B cell (primary cell): ENCODE results near the gene AATK. TPM values are rescaled to one million over a fixed set of nuclear protein-coding genes. Genes with fewer than 3 reads are reported as not detected.

Experiments used
- ATAC-seq: fragments of 200-7000 bp; cut with Tn5 transposase; one replicate; pipeline ENCODE4 v1.10.0; 2021; ENCODE audit warnings: low read depth, mild to moderate bottlenecking, moderate number of reproducible peaks, moderate library complexity
- CTCF ChIA-PET: fragments of 350-600 bp; sonication (Branson Sonifier 250); formaldehyde crosslinking; loops from one replicate; lab custom pipeline; 2021; ENCODE audit warnings: antibody characterized with exemption, inconsistent platforms; lab: Charles Lee
- POLR2A ChIA-PET: fragments of 350-600 bp; sonication (Branson Sonifier 250); formaldehyde crosslinking; loops from one replicate; lab custom pipeline; 2021; ENCODE audit warnings: antibody characterized with exemption; lab: Charles Lee
- DNase-seq: peaks from one replicate; pipeline ENCODE4 v3.0.0; 2013
- H2AFZ ChIP-seq: 2 replicates; pipeline ENCODE4 v1.6.1; 2012; ENCODE audit warnings: mild to moderate bottlenecking, low read depth, low read length; ENCODE audit not compliant: insufficient read depth, poor library complexity, severe bottlenecking
- H3K27ac ChIP-seq, 2 donors: 1 replicate in 1 of 2; 2 replicates in 1 of 2; pipeline ENCODE4 v1.5.1; 2012 to 2013; ENCODE audit warnings: low read length in 2 of 2, mild to moderate bottlenecking in 2 of 2, moderate library complexity in 1 of 2
- H3K27me3 ChIP-seq, 4 experiments: fragments of 200-600 bp in 1 of 4; sonication (generic) in 1 of 4; replicated peaks in 1 of 4; 1 replicate in 2 of 4; 2 replicates in 2 of 4; pipeline versions ENCODE4 v1.6.1 to v1.7.0; 2013 to 2016; ENCODE audit warnings: low read length in 3 of 4, mild to moderate bottlenecking in 2 of 4, mixed read lengths in 1 of 4, moderate library complexity in 1 of 4; ENCODE audit not compliant: insufficient read depth in 4 of 4, control insufficient read depth in 3 of 4; ENCODE audit errors: control extremely low read depth in 1 of 4
- H3K36me3 ChIP-seq, 2 experiments: replicated peaks in 1 of 2; 1 replicate in 1 of 2; 2 replicates in 1 of 2; pipeline versions ENCODE4 v1.6.1 to v1.7.1; 2013; ENCODE audit warnings: low read length in 1 of 2; ENCODE audit not compliant: insufficient read depth in 2 of 2, control insufficient read depth in 1 of 2; ENCODE audit errors: control extremely low read depth in 1 of 2, extremely low read depth in 1 of 2
- H3K4me1 ChIP-seq, 2 donors: fragments of 200-600 bp in 1 of 2; sonication (generic) in 1 of 2; 1 replicate in 1 of 2; 2 replicates in 1 of 2; pipeline versions ENCODE4 v1.5.1 to v1.6.1; 2013 to 2017; ENCODE audit warnings: low read length in 2 of 2; ENCODE audit not compliant: control insufficient read depth in 2 of 2, insufficient read depth in 2 of 2
- H3K4me2 ChIP-seq: replicated peaks from 2 replicates; pipeline ENCODE3; 2012; ENCODE audit warnings: mild to moderate bottlenecking, low read depth, low read length; ENCODE audit not compliant: poor library complexity, severe bottlenecking
- H3K4me3 ChIP-seq, 5 experiments: fragments of 200-600 bp in 1 of 5; sonication (generic) in 1 of 5; 1 replicate in 3 of 5; 2 replicates in 2 of 5; pipeline versions ENCODE4 v1.5.1 to v1.7.0; 2011 to 2016; ENCODE audit warnings: low read length in 4 of 5, mild to moderate bottlenecking in 4 of 5, low read depth in 2 of 5, control low read depth in 1 of 5, moderate library complexity in 1 of 5; ENCODE audit not compliant: insufficient read depth in 1 of 5; ENCODE audit errors: control extremely low read depth in 1 of 5, extremely low read depth in 1 of 5
- H3K79me2 ChIP-seq: fragments of 200-600 bp; sonication (generic); one replicate; pipeline ENCODE4 v1.6.0; 2016; ENCODE audit warnings: low read length; ENCODE audit not compliant: control insufficient read depth, insufficient read depth
- H3K9ac ChIP-seq: fragments of 200-600 bp; sonication (generic); 2 replicates; pipeline ENCODE4 v1.6.1; 2017; ENCODE audit warnings: mild to moderate bottlenecking, low read length, moderate library complexity
- H3K9me3 ChIP-seq, 3 donors: one replicate each; pipeline versions ENCODE4 v1.6.1 to v1.7.1; 2013; ENCODE audit warnings: low read length in 2 of 3; ENCODE audit not compliant: control insufficient read depth in 2 of 3, insufficient read depth in 1 of 3; ENCODE audit errors: control extremely low read depth in 1 of 3
- H4K20me1 ChIP-seq: 2 replicates; pipeline ENCODE4 v1.6.0; 2012; ENCODE audit warnings: mild to moderate bottlenecking, low read length; ENCODE audit not compliant: insufficient read depth, control insufficient read depth, poor library complexity, severe bottlenecking
- H3K27ac Mint-ChIP-seq: one replicate; pipeline ENCODE4 v1.8.0; 2021; ENCODE audit warnings: mixed read lengths
- H3K27me3 Mint-ChIP-seq: one replicate; pipeline ENCODE4 v1.8.0; 2021; ENCODE audit warnings: mixed read lengths
- H3K4me1 Mint-ChIP-seq: one replicate; pipeline ENCODE4 v1.8.0; 2021; ENCODE audit warnings: mixed read lengths
- H3K4me3 Mint-ChIP-seq: one replicate; pipeline ENCODE4 v1.8.0; 2021; ENCODE audit warnings: mixed read lengths
- H3K9me3 Mint-ChIP-seq: one replicate; pipeline ENCODE4 v1.8.0; 2022; ENCODE audit warnings: mixed read lengths; ENCODE audit not compliant: insufficient read depth
- EZH2 ChIP-seq: IDR thresholded peaks from 2 replicates; pipeline ENCODE4 v1.6.1; 2012; ENCODE audit warnings: borderline replicate concordance, low read depth, mild to moderate bottlenecking, moderate library complexity, low read length; ENCODE audit not compliant: insufficient read depth, poor library complexity, severe bottlenecking
- WGBS: methylation state at CpG from one replicate; pipeline ENCODE4 v1.1.5; 2013; ENCODE audit warnings: missing lambda C conversion rate; ENCODE audit not compliant: insufficient coverage; 5-methylcytosine and 5-hydroxymethylcytosine counted together
- intact Hi-C: fragments of 100-400 bp; cut with micrococcal nuclease; formaldehyde crosslinking; loops from one replicate; pipeline ENCODE4 v1.10.0; 2022
- polyA plus RNA-seq: library from polyadenylated mRNA; depleted of rRNA; stranded (reverse); fragments of >200 nt; gene quantifications from 2 replicates; pipeline ENCODE4 v1.2.3, GENCODE V29; 2012
- total RNA-seq, 2 donors: library from RNA; stranded (reverse); fragments of 120-200 nt in 1 of 2; gene quantifications; 1 replicate in 1 of 2; 2 replicates in 1 of 2; pipeline versions ENCODE4 v1.2.3 to v1.2.4, GENCODE V29; 2013 to 2022
- TF ChIP-seq, protein P1 (sequence below): fragments of 200-600 bp; IDR thresholded peaks from one replicate; pipeline ENCODE4 v1.8.0; 2022; ENCODE audit warnings: antibody characterized with exemption, mild to moderate bottlenecking

The AATK gene
- total and polyA plus RNA-seq, 2 donors (not counting 1 experiment from before 2014, with no cell fraction given), result 0.21 to 1.7 TPM

DNA sequence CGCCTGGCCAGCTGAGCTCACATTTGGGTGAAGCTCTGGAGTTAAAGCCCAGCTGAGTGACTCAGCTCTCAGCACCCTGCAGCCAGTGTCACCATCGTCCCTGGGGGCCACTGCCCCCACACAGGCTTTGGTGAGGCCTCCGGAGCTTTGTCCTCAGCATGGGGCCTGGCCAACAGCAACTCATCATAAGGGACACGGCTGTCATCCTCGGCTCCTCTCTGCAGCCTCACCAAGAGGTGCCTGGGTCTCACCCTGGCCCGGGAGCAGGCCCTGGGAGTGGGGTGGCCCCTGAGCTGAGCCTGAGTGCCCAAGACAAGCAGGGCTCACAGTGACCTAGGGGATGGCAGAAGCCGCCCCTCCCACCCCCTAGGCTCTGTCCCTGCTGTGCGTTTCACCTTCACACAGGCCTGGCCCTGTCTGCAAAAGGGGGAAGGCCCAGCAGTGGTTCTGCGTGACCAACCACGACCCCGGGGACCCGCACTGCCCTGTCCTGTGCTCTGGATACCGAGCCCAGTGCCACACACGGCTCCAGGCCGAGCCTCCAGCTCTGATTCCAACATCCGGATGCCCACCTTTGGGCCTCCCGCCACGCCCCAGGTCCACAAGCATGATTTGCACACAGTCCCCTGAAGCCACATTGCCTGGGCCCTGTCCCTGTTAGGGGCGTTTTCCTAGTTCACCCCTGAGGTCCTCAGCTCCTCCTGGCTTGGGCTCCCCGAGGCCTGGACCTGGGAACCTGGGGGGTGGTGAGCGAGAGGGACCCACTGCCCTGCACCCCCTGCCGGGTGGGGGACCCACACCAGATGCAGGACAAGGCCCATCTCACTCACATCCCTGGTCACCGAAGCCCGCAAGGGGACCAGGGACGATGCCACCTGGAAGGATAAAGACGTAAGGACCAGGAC is 21.8 kb upstream of the AATK start:
- ATAC-seq, result no peak
- peaks cover 6% of the 10 kb centered on the region for H3K27me3 Mint-ChIP-seq
- Histone ChIP-seq H3K9me3 (peaks cover 0 to 2% (median 0%) of the 10 kb centered on the region in 3 donors), H3K27me3 (peaks cover 0 to 7% (median 0%) of the 10 kb centered on the region in 4 experiments), H3K9ac (no peak overlapping the region), H3K4me1 (no peaks in the 10 kb centered on the region), H4K20me1 (no peaks in the 10 kb centered on the region), H3K36me3 (no peaks in the 10 kb centered on the region), H3K4me2 (no peak overlapping the region), H2AFZ (no peak overlapping the region), H3K27ac (no peak overlapping the region), H3K4me3 (no peak overlapping the region), H3K79me2 (no peaks in the 10 kb centered on the region)
- H3K9me3 Mint-ChIP-seq, result no peaks in the 10 kb centered on the region
- no peaks in the 10 kb centered on the region for H3K4me1 Mint-ChIP-seq
- DNase-seq, result no peak
- TF ChIP-seq, protein P1, sequence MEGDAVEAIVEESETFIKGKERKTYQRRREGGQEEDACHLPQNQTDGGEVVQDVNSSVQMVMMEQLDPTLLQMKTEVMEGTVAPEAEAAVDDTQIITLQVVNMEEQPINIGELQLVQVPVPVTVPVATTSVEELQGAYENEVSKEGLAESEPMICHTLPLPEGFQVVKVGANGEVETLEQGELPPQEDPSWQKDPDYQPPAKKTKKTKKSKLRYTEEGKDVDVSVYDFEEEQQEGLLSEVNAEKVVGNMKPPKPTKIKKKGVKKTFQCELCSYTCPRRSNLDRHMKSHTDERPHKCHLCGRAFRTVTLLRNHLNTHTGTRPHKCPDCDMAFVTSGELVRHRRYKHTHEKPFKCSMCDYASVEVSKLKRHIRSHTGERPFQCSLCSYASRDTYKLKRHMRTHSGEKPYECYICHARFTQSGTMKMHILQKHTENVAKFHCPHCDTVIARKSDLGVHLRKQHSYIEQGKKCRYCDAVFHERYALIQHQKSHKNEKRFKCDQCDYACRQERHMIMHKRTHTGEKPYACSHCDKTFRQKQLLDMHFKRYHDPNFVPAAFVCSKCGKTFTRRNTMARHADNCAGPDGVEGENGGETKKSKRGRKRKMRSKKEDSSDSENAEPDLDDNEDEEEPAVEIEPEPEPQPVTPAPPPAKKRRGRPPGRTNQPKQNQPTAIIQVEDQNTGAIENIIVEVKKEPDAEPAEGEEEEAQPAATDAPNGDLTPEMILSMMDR, result no peak
- no peak for TF ChIP-seq EZH2
- intact Hi-C loops, result no loop called here
- 94% methylated on average over 25 of the region's 26 CpGs for WGBS
- no peak overlapping the region for H3K4me3 Mint-ChIP-seq
- no peak overlapping the region for H3K27ac Mint-ChIP-seq
- CTCF ChIA-PET, result no interaction called here
- POLR2A ChIA-PET, result no interaction called here

GRCh38 chr17:81187120-81187519 is 21.1 kb upstream of the AATK start:
- DNase-seq (no peak), ATAC-seq (no peak)
- Mint-ChIP-seq H3K27ac (no peak overlapping the region), H3K9me3 (no peaks in the 10 kb centered on the region), H3K27me3 (peaks cover 6% of the 10 kb centered on the region), H3K4me1 (no peaks in the 10 kb centered on the region), H3K4me3 (no peak overlapping the region)
- ChIA-PET POLR2A (no interaction called here), CTCF (no interaction called here)
- no peak overlapping the region for H3K9ac ChIP-seq
- H3K4me1 ChIP-seq, result no peaks in the 10 kb centered on the region
- peaks cover 0 to 7% (median 0%) of the 10 kb centered on the region in 4 experiments for H3K27me3 ChIP-seq
- intact Hi-C loops, result no loop called here
- no peak overlapping the region for H3K4me2 ChIP-seq
- no peak overlapping the region for H3K27ac ChIP-seq
- TF ChIP-seq EZH2, result no peak
- TF ChIP-seq, protein P1, result no peak
- H3K4me3 ChIP-seq, result no peak overlapping the region
- peaks cover 0 to 2% (median 0%) of the 10 kb centered on the region in 3 donors for H3K9me3 ChIP-seq
- no peaks in the 10 kb centered on the region for H3K36me3 ChIP-seq
- no peaks in the 10 kb centered on the region for H3K79me2 ChIP-seq
- 92% methylated on average over 11 of the region's 11 CpGs for WGBS
- H4K20me1 ChIP-seq, result no peaks in the 10 kb centered on the region
- no peak overlapping the region for H2AFZ ChIP-seq
